HepG2 (cell line): ENCODE data around the gene ZNF213. TPM values are rescaled to one million over a fixed set of nuclear protein-coding genes. Genes with fewer than 3 reads are reported as not detected.

Experiments used
- GTF3A ChIP-seq: sonication (generic); formaldehyde crosslinking; conservative IDR thresholded peaks from 2 replicates; pipeline ENCODE4 v1.4.0; 2020; ENCODE audit warnings: mild to moderate bottlenecking, missing genetic modification reagents
- HNRNPUL1 ChIP-seq: fragments of 200-400 bp; formaldehyde crosslinking; IDR thresholded peaks from 2 replicates; pipeline ENCODE4 v1.6.1; 2017; ENCODE audit warnings: low read depth, mild to moderate bottlenecking, low read length, moderate library complexity
- HOXA3 ChIP-seq: sonication (generic); formaldehyde crosslinking; IDR thresholded peaks from 2 replicates; pipeline ENCODE4 v1.5.0; 2020; ENCODE audit warnings: missing genetic modification reagents
- ISX ChIP-seq: sonication (generic); formaldehyde crosslinking; conservative IDR thresholded peaks from 2 replicates; pipeline ENCODE4 v1.5.0; 2020; ENCODE audit warnings: missing genetic modification reagents
- KMT2A ChIP-seq: sonication (generic); formaldehyde crosslinking; IDR thresholded peaks from 2 replicates; pipeline ENCODE4 v1.4.0; 2020; ENCODE audit warnings: missing genetic modification reagents
- MIER3 ChIP-seq: IDR thresholded peaks from 2 replicates; pipeline ENCODE4 v1.6.1; 2016; ENCODE audit warnings: missing compliant biosample characterization, borderline replicate concordance
- PLRG1 ChIP-seq: fragments of 450-650 bp; conservative IDR thresholded peaks from 2 replicates; pipeline ENCODE4 v1.6.1; 2016
- PPARG ChIP-seq: conservative IDR thresholded peaks from 2 replicates; pipeline ENCODE4 v1.6.1; 2016; ENCODE audit warnings: missing biosample characterization, missing genetic modification reagents
- RORA ChIP-seq: sonication (generic); formaldehyde crosslinking; IDR thresholded peaks from 2 replicates; pipeline ENCODE4 v1.5.0; 2020; ENCODE audit warnings: mild to moderate bottlenecking, missing genetic modification reagents, moderate library complexity
- RXRB ChIP-seq: IDR thresholded peaks from 2 replicates; pipeline ENCODE4 v1.6.1; 2016; ENCODE audit warnings: borderline replicate concordance, missing genetic modification reagents, missing compliant biosample characterization
- SMARCC2 ChIP-seq: fragments of 450-650 bp; IDR thresholded peaks from 2 replicates; pipeline ENCODE4 v1.6.1; 2017; ENCODE audit warnings: antibody characterized with exemption, mild to moderate bottlenecking
- ZFP90 ChIP-seq: sonication (generic); formaldehyde crosslinking; IDR thresholded peaks from 2 replicates; pipeline ENCODE4 v1.8.0; 2022; ENCODE audit warnings: missing genetic modification reagents, mild to moderate bottlenecking, inconsistent platforms, borderline replicate concordance
- ZNF225 ChIP-seq: sonication (generic); formaldehyde crosslinking; IDR thresholded peaks from 2 replicates; pipeline ENCODE4 v1.4.0; 2020; ENCODE audit warnings: mild to moderate bottlenecking, missing genetic modification reagents
- ZNF296 ChIP-seq: sonication (generic); formaldehyde crosslinking; conservative IDR thresholded peaks from 2 replicates; pipeline ENCODE4 v1.5.0; 2020; ENCODE audit warnings: mild to moderate bottlenecking, missing genetic modification reagents
- ZNF343 ChIP-seq: sonication (generic); formaldehyde crosslinking; IDR thresholded peaks from 2 replicates; pipeline ENCODE4 v1.4.0; 2020; ENCODE audit warnings: mild to moderate bottlenecking, missing genetic modification reagents
- ZNF430 ChIP-seq: sonication (generic); formaldehyde crosslinking; IDR thresholded peaks from 2 replicates; pipeline ENCODE4 v1.9.0; 2021; ENCODE audit warnings: mild to moderate bottlenecking, missing genetic modification reagents
- ZNF672 ChIP-seq: sonication (generic); formaldehyde crosslinking; IDR thresholded peaks from 2 replicates; pipeline ENCODE4 v1.8.1; 2022; ENCODE audit warnings: missing genetic modification reagents
- polyA plus RNA-seq, 8 experiments: library from polyadenylated mRNA; depleted of rRNA in 3 of 8; stranded (reverse) in 7 of 8; unstranded in 1 of 8; fragments of >200 nt; fragmentation: Illumina TruSeq in 4 of 8; extraction: Trizol in 4 of 8; gene quantifications; 2 replicates each; pipeline versions ENCODE4 v1.2.1 to v1.2.3, GENCODE V29; 2011 to 2016; ENCODE audit warnings: low read depth in 4 of 8, missing spikeins in 1 of 8, mixed read lengths in 1 of 8; ENCODE audit not compliant: insufficient read depth in 1 of 8
- total RNA-seq, 5 experiments: library from RNA; depleted of rRNA; stranded (reverse); fragments of >200 nt; fragmentation: Illumina TruSeq; extraction: Trizol; gene quantifications; 2 replicates each; pipeline ENCODE4 v1.2.3, GENCODE V29; 2016; ENCODE audit warnings: low read depth in 1 of 5
- TF ChIP-seq, protein P1 (sequence below): IDR thresholded peaks from 2 replicates; pipeline ENCODE4 v1.6.1; 2016
- TF ChIP-seq, protein P2 (sequence below): IDR thresholded peaks from 2 replicates; pipeline ENCODE4 v1.6.1; 2016; ENCODE audit warnings: low read depth, control low read depth
- TF ChIP-seq, protein P3 (sequence below): sonication (generic); formaldehyde crosslinking; IDR thresholded peaks from 2 replicates; pipeline ENCODE4 v1.4.0; 2020; ENCODE audit warnings: missing genetic modification reagents, borderline replicate concordance
- TF ChIP-seq, protein P4 (sequence below): sonication (generic); formaldehyde crosslinking; conservative IDR thresholded peaks from 2 replicates; pipeline ENCODE4 v1.8.0; 2022; ENCODE audit warnings: mild to moderate bottlenecking, moderate library complexity, missing genetic modification reagents

Gene ZNF213
- total and polyA plus RNA-seq, 2 of the 13 experiments (the other 11 are each of a cell fraction or from before 2014, with no cell fraction given): 0.59 to 0.97 TPM

DNA sequence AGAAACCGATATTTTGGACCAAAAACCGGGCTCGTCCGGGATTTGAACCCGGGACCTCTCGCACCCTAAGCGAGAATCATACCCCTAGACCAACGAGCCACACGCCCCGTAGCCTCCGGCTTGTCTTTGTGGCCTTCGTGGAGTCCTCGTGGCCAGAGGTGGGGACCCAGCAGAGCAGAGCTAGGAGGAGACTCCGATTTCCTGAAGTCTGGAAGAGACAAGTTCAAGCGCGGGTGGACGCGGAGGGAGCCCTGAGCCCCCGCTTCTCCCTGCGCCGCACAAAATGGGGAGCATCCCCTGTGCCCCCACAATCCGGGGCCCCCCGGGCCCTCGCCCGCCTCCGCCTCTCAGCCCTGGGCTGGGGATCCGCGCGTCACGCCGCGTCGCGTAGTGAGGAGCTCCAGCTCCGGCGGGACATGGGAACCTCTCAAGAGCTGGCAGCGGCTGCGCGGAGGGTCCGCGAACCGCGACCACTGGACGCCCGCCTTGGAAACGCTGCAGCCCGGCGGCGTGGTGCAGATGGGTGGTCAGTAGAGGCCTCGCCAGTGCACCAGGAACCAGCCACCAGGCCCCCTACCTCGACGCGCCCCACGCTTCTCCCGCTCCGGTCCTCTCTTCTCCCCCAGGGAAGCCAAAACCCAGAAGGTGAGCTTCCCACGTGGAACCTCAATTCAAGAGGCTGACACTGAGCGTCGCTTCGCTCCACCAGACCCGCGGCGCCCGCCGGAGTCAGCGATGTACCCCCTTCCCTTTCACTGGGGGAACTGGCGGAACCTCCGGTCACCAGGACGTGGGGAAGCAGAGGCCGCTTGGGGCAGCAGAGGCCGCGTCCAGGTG, 48.0 kb downstream of the ZNF213 start (continued):
- TF ChIP-seq, protein P1, sequence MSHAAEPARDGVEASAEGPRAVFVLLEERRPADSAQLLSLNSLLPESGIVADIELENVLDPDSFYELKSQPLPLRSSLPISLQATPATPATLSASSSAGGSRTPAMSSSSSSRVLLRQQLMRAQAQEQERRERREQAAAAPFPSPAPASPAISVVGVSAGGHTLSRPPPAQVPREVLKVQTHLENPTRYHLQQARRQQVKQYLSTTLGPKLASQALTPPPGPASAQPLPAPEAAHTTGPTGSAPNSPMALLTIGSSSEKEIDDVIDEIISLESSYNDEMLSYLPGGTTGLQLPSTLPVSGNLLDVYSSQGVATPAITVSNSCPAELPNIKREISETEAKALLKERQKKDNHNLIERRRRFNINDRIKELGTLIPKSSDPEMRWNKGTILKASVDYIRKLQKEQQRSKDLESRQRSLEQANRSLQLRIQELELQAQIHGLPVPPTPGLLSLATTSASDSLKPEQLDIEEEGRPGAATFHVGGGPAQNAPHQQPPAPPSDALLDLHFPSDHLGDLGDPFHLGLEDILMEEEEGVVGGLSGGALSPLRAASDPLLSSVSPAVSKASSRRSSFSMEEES (CRISPR knock-in tag): peak; percentile 42; the same call in 1 of the 2 replicates
- TF ChIP-seq PPARG (0 out of 2 replicates have a peak, but pooled peaks have one; percentile 39), HOXA3 (CRISPR knock-in tag) (peak; percentile 32; the same call in 1 of the 2 replicates), GTF3A (no peak), KMT2A (peak; percentile 51), RXRB (CRISPR knock-in tag) (peak; percentile 57), ZNF225 (CRISPR knock-in tag) (no peak), ZNF296 (CRISPR knock-in tag) (no peak), ZNF672 (CRISPR knock-in tag) (no peak), HNRNPUL1 (no peak), RORA (no peak), ZNF430 (no peak), ZFP90 (CRISPR knock-in tag) (peak; percentile 35; the same call in 1 of the 2 replicates), ISX (CRISPR knock-in tag) (no peak; the same call in 1 of the 2 replicates), PLRG1 (no peak), MIER3 (CRISPR knock-in tag) (0 out of 2 replicates have a peak, but pooled peaks have one; percentile 66), ZNF343 (0 out of 2 replicates have a peak, but pooled peaks have one; percentile 40), SMARCC2 (no peak)
- TF ChIP-seq, protein P2, sequence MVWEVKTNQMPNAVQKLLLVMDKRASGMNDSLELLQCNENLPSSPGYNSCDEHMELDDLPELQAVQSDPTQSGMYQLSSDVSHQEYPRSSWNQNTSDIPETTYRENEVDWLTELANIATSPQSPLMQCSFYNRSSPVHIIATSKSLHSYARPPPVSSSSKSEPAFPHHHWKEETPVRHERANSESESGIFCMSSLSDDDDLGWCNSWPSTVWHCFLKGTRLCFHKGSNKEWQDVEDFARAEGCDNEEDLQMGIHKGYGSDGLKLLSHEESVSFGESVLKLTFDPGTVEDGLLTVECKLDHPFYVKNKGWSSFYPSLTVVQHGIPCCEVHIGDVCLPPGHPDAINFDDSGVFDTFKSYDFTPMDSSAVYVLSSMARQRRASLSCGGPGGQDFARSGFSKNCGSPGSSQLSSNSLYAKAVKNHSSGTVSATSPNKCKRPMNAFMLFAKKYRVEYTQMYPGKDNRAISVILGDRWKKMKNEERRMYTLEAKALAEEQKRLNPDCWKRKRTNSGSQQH: no peak
- TF ChIP-seq, protein P3, sequence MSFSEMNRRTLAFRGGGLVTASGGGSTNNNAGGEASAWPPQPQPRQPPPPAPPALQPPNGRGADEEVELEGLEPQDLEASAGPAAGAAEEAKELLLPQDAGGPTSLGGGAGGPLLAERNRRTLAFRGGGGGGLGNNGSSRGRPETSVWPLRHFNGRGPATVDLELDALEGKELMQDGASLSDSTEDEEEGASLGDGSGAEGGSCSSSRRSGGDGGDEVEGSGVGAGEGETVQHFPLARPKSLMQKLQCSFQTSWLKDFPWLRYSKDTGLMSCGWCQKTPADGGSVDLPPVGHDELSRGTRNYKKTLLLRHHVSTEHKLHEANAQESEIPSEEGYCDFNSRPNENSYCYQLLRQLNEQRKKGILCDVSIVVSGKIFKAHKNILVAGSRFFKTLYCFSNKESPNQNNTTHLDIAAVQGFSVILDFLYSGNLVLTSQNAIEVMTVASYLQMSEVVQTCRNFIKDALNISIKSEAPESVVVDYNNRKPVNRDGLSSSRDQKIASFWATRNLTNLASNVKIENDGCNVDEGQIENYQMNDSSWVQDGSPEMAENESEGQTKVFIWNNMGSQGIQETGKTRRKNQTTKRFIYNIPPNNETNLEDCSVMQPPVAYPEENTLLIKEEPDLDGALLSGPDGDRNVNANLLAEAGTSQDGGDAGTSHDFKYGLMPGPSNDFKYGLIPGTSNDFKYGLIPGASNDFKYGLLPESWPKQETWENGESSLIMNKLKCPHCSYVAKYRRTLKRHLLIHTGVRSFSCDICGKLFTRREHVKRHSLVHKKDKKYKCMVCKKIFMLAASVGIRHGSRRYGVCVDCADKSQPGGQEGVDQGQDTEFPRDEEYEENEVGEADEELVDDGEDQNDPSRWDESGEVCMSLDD (CRISPR knock-in tag): peak; percentile 44
- TF ChIP-seq, protein P4, sequence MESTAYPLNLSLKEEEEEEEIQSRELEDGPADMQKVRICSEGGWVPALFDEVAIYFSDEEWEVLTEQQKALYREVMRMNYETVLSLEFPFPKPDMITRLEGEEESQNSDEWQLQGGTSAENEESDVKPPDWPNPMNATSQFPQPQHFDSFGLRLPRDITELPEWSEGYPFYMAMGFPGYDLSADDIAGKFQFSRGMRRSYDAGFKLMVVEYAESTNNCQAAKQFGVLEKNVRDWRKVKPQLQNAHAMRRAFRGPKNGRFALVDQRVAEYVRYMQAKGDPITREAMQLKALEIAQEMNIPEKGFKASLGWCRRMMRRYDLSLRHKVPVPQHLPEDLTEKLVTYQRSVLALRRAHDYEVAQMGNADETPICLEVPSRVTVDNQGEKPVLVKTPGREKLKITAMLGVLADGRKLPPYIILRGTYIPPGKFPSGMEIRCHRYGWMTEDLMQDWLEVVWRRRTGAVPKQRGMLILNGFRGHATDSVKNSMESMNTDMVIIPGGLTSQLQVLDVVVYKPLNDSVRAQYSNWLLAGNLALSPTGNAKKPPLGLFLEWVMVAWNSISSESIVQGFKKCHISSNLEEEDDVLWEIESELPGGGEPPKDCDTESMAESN: peak; percentile 19
